ENCODE data around the gene HSPA12A.

GRCh38 chr10:116663342-116663741, 79.0 kb downstream of the HSPA12A start:
- TF ChIP-seq CTCF (conservative IDR thresholded peaks at IDR 0.05 in 1 of 2, IDR thresholded peaks at IDR 0.05 in 1 of 2; ENCODE audit: low read depth in 1 of 2, low read length in 2 of 2) (no peak), EZH2 (IDR thresholded peaks at IDR 0.05; ENCODE audit: low read length, missing control alignments) (no peak)

Measured in fibroblast of lung (primary cell).